Measurements from ENCODE around the gene ADAMTS17.
"Not testable (repeated sequence)": the region's sequence is repeated elsewhere in the genome, so short reads cannot be mapped to it uniquely, and the experiment has no call there.

The ADAMTS17 gene

GRCh38 chr15:100101426-100102089 is 240.2 kb downstream of the ADAMTS17 start:
- no peak for DNase-seq

GRCh38 chr15:100100926-100101325 is 240.8 kb downstream of the ADAMTS17 start:
- no peak for DNase-seq

GRCh38 chr15:100099976-100100375 is 241.8 kb downstream of the ADAMTS17 start:
- no peak for DNase-seq

- DNase-seq: no peak
Measured at GRCh38 chr15:100098705-100099104, 243.1 kb downstream of the ADAMTS17 start.

GRCh38 chr15:100097342-100098127 is 244.2 kb downstream of the ADAMTS17 start:
- DNase-seq: no peak

GRCh38 chr15:100096700-100097099 is 245.1 kb downstream of the ADAMTS17 start:
- DNase-seq: no peak

GRCh38 chr15:100096248-100096600 is 245.6 kb downstream of the ADAMTS17 start:
- no peak for DNase-seq

- DNase-seq: no peak
Measured at GRCh38 chr15:100095541-100096247, 246.1 kb downstream of the ADAMTS17 start.

- DNase-seq: no peak
Measured at GRCh38 chr15:100094127-100094510, 247.7 kb downstream of the ADAMTS17 start.

- DNase-seq: no peak
Measured at GRCh38 chr15:100093211-100094126, 248.3 kb downstream of the ADAMTS17 start.

GRCh38 chr15:100092034-100092433 is 249.7 kb downstream of the ADAMTS17 start:
- no peak for DNase-seq

GRCh38 chr15:100090411-100090810 is 251.4 kb downstream of the ADAMTS17 start:
- DNase-seq: no peak

- DNase-seq: not testable (repeated sequence)
Measured at GRCh38 chr15:100084042-100084821, 257.5 kb downstream of the ADAMTS17 start.

GRCh38 chr15:100083572-100083971 is 258.2 kb downstream of the ADAMTS17 start:
- no peak for DNase-seq

GRCh38 chr15:100082761-100083402 is 258.9 kb downstream of the ADAMTS17 start:
- DNase-seq: no peak

GRCh38 chr15:100081454-100081853 is 260.3 kb downstream of the ADAMTS17 start:
- DNase-seq: no peak

- no peak for DNase-seq
Measured at GRCh38 chr15:100078511-100079220, 263.1 kb downstream of the ADAMTS17 start.

- no peak for DNase-seq
Measured at GRCh38 chr15:100075229-100075628, 266.5 kb downstream of the ADAMTS17 start.

- no peak for DNase-seq
Measured at GRCh38 chr15:100073982-100074381, 267.8 kb downstream of the ADAMTS17 start.

GRCh38 chr15:100066521-100067280 is 275.1 kb downstream of the ADAMTS17 start:
- DNase-seq: not testable (repeated sequence)
